ENCODE data around the gene SCART1.
"Not testable (repeated sequence)": the region's sequence is repeated elsewhere in the genome, so short reads cannot be mapped to it uniquely, and the experiment has no call there.

DNA sequence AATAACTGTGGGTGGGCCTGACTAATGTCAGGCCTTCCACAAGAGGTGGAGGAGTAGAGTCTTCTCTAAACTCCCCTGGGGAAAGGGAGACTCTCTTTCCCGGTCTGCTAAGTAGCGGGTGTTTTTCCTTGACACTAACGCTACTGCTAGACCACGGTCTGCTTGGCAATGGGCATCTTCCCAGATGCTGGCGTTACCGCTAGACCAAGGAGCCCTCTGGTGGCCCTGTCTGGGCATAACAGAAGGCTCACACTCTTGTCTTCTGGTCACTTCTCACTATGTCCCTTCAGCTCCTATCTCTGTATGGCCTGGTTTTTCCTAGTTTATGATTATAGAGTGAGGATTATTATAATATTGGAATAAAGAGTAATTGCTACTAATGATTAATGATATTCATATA is 43.6 kb downstream of the SCART1 start:
- TF ChIP-seq, protein P1, sequence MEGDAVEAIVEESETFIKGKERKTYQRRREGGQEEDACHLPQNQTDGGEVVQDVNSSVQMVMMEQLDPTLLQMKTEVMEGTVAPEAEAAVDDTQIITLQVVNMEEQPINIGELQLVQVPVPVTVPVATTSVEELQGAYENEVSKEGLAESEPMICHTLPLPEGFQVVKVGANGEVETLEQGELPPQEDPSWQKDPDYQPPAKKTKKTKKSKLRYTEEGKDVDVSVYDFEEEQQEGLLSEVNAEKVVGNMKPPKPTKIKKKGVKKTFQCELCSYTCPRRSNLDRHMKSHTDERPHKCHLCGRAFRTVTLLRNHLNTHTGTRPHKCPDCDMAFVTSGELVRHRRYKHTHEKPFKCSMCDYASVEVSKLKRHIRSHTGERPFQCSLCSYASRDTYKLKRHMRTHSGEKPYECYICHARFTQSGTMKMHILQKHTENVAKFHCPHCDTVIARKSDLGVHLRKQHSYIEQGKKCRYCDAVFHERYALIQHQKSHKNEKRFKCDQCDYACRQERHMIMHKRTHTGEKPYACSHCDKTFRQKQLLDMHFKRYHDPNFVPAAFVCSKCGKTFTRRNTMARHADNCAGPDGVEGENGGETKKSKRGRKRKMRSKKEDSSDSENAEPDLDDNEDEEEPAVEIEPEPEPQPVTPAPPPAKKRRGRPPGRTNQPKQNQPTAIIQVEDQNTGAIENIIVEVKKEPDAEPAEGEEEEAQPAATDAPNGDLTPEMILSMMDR (IDR thresholded peaks at IDR 0.05): not testable (repeated sequence)
- not testable (repeated sequence) for TF ChIP-seq POLR2A (IDR thresholded peaks at IDR 0.05); POLR2AphosphoS5 (IDR thresholded peaks at IDR 0.05; ENCODE audit: insufficient read depth in 1 of 2, low read depth in 1 of 2)

All from vagina (tissue), 2 donors.